ENCODE results near the gene FOXN4.

- TF ChIP-seq NFIC (IDR thresholded peaks at IDR 0.05; ENCODE audit: low read length) (no peak), BATF2 (CRISPR knock-in tag; IDR thresholded peaks at IDR 0.05) (no peak), ATF3 (CRISPR knock-in tag; IDR thresholded peaks at IDR 0.05) (no peak), CEBPZ (IDR thresholded peaks at IDR 0.05; ENCODE audit: low read length) (no peak), HNRNPK (IDR thresholded peaks at IDR 0.05; ENCODE audit: low read depth, low read length, poor library complexity, severe bottlenecking) (no peak), POLR2A (IDR thresholded peaks at IDR 0.05; ENCODE audit: insufficient read depth in 1 of 2, low read depth in 2 of 2, low read length in 2 of 2) (no peak)
Observed at GRCh38 chr12:109264943-109265650, 44.0 kb downstream of the FOXN4 start.
